Fibroblast of skin of left biceps (primary cell): Measurements from ENCODE around the gene GPX6.
"Not testable (repeated sequence)": the region's sequence is repeated elsewhere in the genome, so short reads cannot be mapped to it uniquely, and the experiment has no call there.

Experiments
- DNase-seq, 2 experiments: peaks; one replicate each; pipeline ENCODE4 v3.0.0-alpha.2; 2013; ENCODE audit warnings: low read depth in 2 of 2

The GPX6 gene, protein sequence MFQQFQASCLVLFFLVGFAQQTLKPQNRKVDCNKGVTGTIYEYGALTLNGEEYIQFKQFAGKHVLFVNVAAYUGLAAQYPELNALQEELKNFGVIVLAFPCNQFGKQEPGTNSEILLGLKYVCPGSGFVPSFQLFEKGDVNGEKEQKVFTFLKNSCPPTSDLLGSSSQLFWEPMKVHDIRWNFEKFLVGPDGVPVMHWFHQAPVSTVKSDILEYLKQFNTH

DNA sequence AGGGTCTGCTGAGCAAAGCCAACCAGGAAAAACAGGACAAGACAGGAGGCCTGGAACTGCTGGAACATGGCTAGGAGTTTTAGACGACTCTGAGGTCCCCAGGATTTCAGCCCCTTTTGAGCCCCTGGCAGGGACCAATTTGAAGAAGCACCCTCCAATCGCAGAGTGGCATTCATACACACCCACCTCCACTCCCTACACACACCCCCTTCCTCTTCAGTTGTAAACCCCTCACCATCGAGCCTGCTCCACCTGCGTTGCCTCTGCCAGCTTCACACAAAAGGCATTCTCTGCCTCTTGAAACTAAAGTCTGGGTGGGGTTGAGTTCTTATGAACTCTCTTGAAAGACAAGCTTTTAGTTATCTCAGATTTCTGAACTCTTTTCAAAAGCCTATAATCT is at the start of gene GPX6:
Gene GPX6 (minus strand): TSS at position 118 of the 400 bp plus-strand sequence. CDS start 50 bp downstream, at position 68.
- DNase-seq: no peak

- no peak for DNase-seq
Measured at GRCh38 chr6:28563430-28564095, 48.0 kb upstream of the GPX6 start.

- DNase-seq: no peak
Measured at GRCh38 chr6:28558629-28559028, 43.0 kb upstream of the GPX6 start.

GRCh38 chr6:28555136-28555535 is 39.5 kb upstream of the GPX6 start:
- DNase-seq: no peak

DNA sequence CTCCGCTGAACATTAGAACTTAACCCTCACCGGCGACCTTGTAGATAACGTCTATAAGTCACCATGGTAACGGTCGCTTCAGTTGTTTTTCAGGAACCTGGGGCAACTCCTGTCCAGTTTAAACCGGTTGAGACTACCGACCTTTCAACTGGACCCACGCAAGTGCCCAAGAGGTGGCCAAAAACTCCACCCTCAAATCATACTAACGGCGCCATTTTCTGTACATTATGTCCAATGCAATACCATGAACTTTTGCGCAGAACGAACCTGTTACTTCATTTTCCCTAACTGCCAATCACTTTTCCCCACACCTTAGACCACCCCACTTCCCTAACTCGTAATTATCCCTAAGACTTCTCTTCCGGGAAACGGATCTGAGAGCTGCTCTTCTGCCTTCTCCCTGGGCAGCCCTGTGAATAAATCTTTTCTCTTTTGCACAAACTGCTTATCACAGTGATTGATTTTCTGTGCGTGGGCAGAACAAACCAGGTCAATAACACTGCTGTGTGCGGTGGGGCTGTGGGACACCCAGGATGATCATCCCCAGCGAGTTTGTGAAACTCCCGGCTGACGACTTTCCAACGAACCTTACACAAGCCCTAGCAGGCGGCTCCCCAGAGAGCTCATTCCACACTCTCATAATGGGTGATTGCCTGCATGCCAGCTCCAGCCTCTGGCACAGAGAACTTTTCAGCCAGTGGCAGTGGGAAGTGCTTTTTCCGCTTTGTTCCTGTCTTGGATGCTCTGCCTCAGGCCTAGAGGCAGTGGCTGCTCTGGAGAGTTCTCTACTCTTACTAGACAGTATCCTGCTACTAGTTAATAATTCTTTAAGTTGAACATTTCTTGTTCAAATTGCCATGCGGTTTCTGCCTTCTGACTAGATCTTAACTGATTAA is 38.6 kb upstream of the GPX6 start:
- no peak for DNase-seq

DNA sequence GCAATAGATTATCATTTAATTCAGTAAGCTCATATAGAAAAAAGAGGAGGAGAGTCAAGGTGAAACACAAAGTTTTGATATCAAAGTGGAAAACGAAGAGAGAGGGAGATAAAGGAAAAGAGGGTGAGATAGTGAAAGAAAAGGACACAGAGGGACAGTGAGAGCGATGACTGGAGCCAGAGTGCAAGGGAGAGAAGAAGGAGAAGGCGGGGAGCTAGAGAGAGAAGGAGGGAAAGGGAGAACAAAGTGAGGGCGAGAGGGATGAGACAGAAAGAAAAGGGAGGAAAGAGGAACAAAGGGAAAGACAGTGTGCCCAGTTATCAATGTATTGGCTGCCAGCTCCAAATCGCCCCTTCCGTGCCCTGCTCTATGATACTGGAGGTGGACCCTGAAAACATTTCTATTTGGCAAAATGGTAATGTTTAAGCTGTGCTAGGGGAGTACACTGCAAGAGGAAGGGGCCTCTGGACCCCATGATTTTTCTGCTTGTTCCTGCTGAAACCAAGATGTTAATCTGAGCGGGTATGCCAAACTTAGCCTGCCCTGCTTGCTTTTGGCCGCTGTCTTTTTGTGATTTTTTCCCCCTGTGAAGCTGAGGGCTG is 37.9 kb upstream of the GPX6 start:
- no peak for DNase-seq

GRCh38 chr6:28551891-28552666 is 36.5 kb upstream of the GPX6 start:
- DNase-seq: no peak

- DNase-seq: not testable (repeated sequence)
Measured at GRCh38 chr6:28547003-28547402, 31.4 kb upstream of the GPX6 start.

GRCh38 chr6:28545955-28546354 is 30.4 kb upstream of the GPX6 start:
- no peak for DNase-seq

DNA sequence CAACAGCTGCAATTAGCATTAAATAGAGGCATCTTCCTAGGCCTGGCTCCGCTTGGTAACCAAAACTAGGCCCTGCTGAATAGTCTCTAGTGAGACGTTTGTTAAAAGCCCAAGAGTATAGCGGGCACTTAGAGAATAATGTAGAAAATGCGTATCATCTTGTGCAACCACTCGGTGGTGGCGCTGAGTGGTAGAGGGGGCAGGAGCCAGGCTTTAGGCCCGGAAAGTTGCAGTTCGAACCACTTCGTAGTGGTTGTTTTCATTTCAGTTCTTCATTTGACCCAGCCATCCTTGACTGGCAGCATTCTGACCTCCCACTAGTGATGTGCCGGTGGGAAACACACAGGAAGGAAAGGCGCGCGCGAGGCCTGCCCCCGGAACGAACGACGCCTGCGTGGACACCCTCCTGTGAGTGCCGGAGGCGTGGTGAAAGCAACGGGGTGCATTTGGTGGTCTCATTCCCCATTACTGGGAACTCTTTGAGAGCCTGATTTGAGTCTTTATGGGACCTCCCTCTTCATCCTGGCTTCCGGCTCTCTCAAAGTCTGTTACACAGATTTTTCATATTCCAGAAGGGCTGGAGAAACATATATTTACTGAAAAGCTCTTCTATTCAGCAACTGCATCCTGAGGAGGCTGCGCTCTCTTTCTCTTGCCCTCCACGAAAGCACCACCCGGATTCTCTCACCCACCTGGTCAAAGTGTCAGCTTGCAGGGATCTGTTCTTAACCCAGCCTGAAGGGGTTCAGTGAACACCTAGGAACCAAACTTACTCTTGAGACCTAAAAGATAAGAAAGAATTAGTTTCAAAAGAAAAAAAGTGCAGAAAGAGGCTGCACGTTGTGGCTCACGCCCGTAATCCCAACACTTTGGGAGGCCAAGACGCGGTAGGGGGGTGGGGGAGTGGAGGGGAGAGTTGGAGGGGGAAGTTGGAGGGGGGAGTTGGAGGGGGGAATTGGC is 28.3 kb upstream of the GPX6 start:
- DNase-seq: peak in 1 of 2 experiments; percentile 4

DNA sequence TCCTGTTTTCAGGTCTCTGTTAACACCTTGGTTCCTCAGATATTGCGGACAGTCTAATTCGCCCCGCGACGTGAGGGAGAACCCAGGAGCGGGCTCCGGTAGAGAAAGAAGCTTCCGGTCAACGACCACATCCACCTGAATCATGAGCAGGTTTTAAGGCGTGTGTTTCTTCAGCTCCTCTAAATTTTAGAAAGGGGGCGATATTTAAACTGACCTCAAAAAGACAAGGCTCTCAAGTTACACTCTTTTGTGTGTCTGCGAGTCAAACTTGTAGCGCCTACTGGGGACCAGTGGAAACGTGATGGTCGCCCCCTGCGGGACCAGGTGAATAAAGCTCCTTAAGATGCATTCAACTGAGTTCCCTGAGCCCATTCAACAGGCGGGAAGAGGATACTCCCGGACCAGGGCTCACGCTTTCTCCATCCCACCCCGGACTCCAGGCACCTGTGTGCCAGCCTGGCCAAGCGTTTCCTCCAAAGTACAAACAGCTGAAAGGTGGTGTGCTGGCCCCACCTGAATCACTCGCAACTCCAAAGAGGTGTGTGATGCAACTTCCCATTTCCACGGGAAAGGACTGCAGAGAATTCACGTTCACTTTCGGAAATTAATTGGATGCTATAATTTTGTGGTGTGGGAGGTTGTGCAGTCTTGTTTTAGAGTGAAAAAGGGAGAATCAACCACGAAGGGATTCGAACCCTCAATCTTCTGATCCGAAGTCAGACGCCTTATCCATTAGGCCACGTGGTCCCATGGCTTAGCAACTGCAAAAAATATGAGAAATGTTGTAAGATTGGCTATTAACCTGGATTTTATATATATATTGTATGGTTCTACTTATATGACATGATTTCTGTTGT is 27.1 kb upstream of the GPX6 start:
- peak; percentile 73 to 77 for DNase-seq

- DNase-seq: no peak
Measured at GRCh38 chr6:28541996-28542395, 26.4 kb upstream of the GPX6 start.

DNA sequence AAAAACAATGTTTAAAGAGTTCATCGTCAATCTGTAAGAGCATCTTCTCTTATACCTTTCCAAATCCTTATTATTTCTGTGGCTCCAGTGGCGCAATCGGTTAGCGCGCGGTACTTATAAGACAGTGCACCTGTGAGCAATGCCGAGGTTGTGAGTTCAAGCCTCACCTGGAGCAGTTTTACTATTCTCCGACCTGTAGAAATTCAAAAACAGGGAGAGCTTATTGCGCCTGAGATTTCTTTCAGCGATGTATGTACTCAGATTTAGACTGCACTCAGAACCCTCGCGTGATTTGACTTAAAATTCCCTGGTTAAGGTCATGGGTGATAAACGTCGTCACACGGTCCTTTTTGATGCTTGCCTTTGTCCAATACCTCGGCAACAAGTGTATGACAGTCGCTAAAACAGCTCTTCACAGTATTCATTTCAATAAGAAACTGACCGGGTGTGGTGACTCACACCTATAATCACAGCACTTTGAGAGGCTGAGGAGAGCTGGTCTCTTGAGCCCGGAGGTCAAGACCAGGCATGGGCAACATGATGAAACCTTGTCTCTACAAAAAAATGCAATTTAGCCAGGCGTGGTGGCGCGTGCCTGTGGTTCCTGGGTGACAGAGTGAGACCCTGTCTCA is 22.0 kb upstream of the GPX6 start:
- no peak for DNase-seq

DNA sequence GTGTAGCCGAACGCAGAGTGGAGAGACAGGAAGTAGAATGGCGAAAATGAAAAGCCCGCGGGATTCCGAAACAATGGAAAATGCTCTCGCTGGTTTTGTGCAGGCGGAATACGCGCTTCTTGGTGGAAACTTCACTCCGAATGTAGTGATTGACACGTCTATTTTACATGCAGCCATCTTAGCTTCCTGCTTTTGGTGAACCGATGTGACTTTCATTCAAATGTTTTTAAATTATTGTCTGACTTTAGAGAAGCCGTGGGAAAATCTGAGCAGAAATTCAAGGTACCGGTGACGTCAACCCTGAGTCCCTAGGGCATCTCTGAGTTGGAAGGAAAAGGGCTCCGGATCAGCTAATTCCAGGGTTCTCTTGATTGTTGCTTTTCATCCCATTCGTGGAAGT is 21.5 kb upstream of the GPX6 start:
- no peak for DNase-seq

DNA sequence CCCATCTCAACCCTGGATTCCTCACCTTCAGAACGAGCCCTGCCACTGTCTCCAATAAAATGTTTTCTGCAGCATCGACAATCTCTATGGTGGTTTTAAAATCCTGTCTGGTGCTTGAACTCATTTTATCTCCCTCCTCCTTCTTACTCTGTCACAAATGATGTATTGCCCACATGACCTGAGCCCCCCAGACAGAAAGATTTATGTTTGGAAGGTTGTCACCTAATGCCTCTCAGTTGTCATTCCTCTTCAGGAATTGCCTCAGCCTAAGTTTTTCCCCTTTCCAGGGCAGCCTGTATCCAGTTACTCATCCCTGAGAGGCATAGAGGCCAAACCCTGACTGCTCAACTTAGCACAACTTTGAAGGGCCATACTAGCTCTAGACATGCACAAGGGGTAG is 19.3 kb upstream of the GPX6 start:
- DNase-seq: no peak

DNA sequence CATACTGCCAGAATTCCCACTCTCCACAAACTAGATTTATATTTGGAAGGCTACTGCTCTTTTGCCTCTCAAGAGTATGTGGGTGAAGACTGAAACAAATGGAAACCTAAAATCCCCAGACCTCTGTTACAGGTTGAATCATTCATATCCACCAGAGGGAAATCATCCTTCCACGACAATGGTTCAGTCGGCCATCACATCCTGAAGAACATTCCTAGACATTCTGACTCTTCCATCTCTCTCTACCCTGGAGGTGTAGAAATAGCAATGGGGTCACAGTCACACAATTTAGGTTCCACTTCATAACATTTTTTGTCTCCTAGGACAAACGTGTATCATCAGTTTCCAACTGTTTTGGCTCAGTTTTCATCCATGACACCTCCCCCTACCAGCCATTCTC is 18.7 kb upstream of the GPX6 start:
- no peak for DNase-seq

DNA sequence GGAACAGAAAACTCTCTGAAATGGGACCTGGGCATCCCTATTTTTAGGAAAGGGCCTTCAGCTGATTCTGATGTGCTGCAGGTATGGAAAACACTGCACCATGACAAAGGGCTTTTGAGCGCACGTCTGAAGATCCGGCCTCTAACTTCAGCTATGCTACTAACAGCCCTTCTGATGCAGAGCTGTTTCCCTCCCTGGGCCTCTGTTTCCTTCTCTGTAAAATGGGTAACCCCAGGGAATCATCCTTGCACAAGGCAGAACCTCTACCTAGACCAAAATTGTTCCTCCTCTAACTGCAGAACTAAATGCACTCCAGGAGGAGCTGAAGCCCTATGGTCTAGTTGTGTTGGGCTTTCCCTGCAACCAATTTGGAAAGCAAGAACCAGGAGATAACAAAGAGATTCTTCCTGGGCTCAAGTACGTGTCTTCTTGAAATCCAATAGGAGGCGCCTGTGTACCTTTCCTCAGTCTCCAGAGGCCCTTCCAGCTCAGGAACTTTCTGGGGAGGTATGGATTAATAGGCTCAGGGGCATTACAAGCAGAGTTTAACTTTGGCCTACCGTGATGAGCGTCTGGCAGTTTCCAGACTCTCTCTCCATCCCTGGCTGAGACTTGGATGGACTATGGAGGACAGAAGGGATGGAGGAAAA is 16.0 kb upstream of the GPX6 start:
- no peak for DNase-seq

GRCh38 chr6:28530777-28531176 is 15.2 kb upstream of the GPX6 start:
- DNase-seq: no peak
